GM12878 (cell line): ENCODE results near the gene ELOVL5. TPM values are rescaled to one million over a fixed set of nuclear protein-coding genes. Genes with fewer than 3 reads are reported as not detected.

Experiments
- ATAC-seq: fragments of 200-7000 bp; cut with Tn5 transposase; 3 replicates; pipeline ENCODE4 v1.9.1; 2020; ENCODE audit warnings: mild to moderate bottlenecking, moderate library complexity
- BruUV-seq: library from RNA; stranded (reverse); fragments of 400-500 nt; replicated peaks from 2 replicates; lab custom pipeline; 2021; lab: Mats Ljungman, UMichigan
- CTCF ChIA-PET: fragments of 300-600 bp; sonication (Branson Sonifier 250); formaldehyde crosslinking; extraction: SDS; loops from one replicate; lab custom pipeline; 2021; ENCODE audit warnings: inconsistent platforms; lab: Yijun Ruan, JAX
- POLR2A ChIA-PET: fragments of 350-600 bp; formaldehyde crosslinking; extraction: SDS; loops from one replicate; lab custom pipeline; 2021; ENCODE audit warnings: inconsistent platforms; lab: Charles Lee
- RAD21 ChIA-PET: fragments of 300-600 bp; sonication (Branson Sonifier 250); formaldehyde crosslinking; loops from one replicate; lab custom pipeline; 2023; ENCODE audit warnings: antibody characterized with exemption; ENCODE audit not compliant: unreplicated experiment; lab: Charles Lee
- SMC1A ChIA-PET: fragments of 300-600 bp; sonication (Branson Sonifier 250); formaldehyde crosslinking; loops from one replicate; lab custom pipeline; 2023; ENCODE audit not compliant: unreplicated experiment, uncharacterized antibody; lab: Charles Lee
- DNase-seq: peaks from one replicate; pipeline ENCODE4 v3.0.0-alpha.2; 2011; ENCODE audit warnings: low read depth, low spot score
- FAIRE-seq: peaks from 3 replicates; lab custom pipeline; 2011; peaks lifted over from hg19 to GRCh38; lab: Jason Lieb, UNC
- H2AFZ ChIP-seq: 2 replicates; pipeline ENCODE4 v1.6.0; 2011; ENCODE audit warnings: low read depth, low read length, control low read depth; ENCODE audit not compliant: control insufficient read depth
- H3K27ac ChIP-seq: 2 replicates; pipeline ENCODE4 v1.5.1; 2011; ENCODE audit warnings: control low read depth; ENCODE audit not compliant: control insufficient read depth, insufficient read depth
- H3K27me3 ChIP-seq, 2 experiments: replicated peaks in 1 of 2; 2 replicates each; pipeline versions ENCODE4 v1.6.0 to v1.6.1; 2011; ENCODE audit warnings: low read length in 1 of 2; ENCODE audit not compliant: control insufficient read depth in 2 of 2, insufficient read depth in 2 of 2
- H3K36me3 ChIP-seq, 2 experiments: 2 replicates each; pipeline ENCODE4 v1.5.1; 2011; ENCODE audit warnings: low read length in 1 of 2; ENCODE audit not compliant: control insufficient read depth in 2 of 2, insufficient read depth in 2 of 2
- H3K4me1 ChIP-seq: 2 replicates; pipeline ENCODE4 v1.6.1; 2011; ENCODE audit warnings: mild to moderate bottlenecking, low read length, moderate library complexity, mixed read lengths; ENCODE audit not compliant: control insufficient read depth, insufficient read depth
- H3K4me2 ChIP-seq: 2 replicates; pipeline ENCODE4 v1.6.0; 2011; ENCODE audit warnings: control low read depth; ENCODE audit not compliant: control insufficient read depth, insufficient read depth
- H3K4me3 ChIP-seq: fragments of 200-600 bp; sonication (generic); 2 replicates; pipeline ENCODE4 v1.5.1; 2016
- H3K79me2 ChIP-seq: 2 replicates; pipeline ENCODE4 v1.6.0; 2011; ENCODE audit warnings: low read length; ENCODE audit not compliant: control insufficient read depth, insufficient read depth
- H3K9ac ChIP-seq: 2 replicates; pipeline ENCODE4 v1.8.0; 2011; ENCODE audit warnings: low read length, control low read depth, mixed read lengths; ENCODE audit not compliant: control insufficient read depth, insufficient read depth
- H3K9me3 ChIP-seq: replicated peaks from 3 replicates; pipeline ENCODE4 v1.5.1; 2011; ENCODE audit warnings: mild to moderate bottlenecking, low read length; ENCODE audit not compliant: control insufficient read depth, insufficient read depth
- H4K20me1 ChIP-seq: 2 replicates; pipeline ENCODE4 v1.6.0; 2011; ENCODE audit not compliant: control insufficient read depth, insufficient read depth
- ATF7 ChIP-seq: fragments of 450-650 bp; IDR thresholded peaks from 2 replicates; pipeline ENCODE4 v1.6.1; 2016; ENCODE audit warnings: low read depth, mild to moderate bottlenecking
- BACH1 ChIP-seq: fragments of 450-650 bp; IDR thresholded peaks from 2 replicates; pipeline ENCODE4 v1.6.1; 2017; ENCODE audit warnings: mild to moderate bottlenecking, borderline replicate concordance
- BCL3 ChIP-seq: IDR thresholded peaks from 2 replicates; pipeline ENCODE4 v1.6.1; 2011; ENCODE audit warnings: borderline replicate concordance, low read depth, mild to moderate bottlenecking, moderate library complexity, low read length; ENCODE audit not compliant: insufficient read depth, poor library complexity, severe bottlenecking
- BHLHE40 ChIP-seq, 2 experiments: fragments of 450-650 bp in 1 of 2; IDR thresholded peaks; 2 replicates each; pipeline ENCODE4 v1.6.1; 2011 to 2017; ENCODE audit warnings: low read depth in 2 of 2, borderline replicate concordance in 1 of 2, improper control_type of control experiment in 1 of 2, low read length in 1 of 2, mild to moderate bottlenecking in 1 of 2
- CHD1 ChIP-seq: IDR thresholded peaks from 2 replicates; pipeline ENCODE4 v1.6.1; 2012; ENCODE audit warnings: low read depth, low read length, improper control_type of control experiment
- E2F4 ChIP-seq: IDR thresholded peaks from 2 replicates; pipeline ENCODE4 v1.6.1; 2012; ENCODE audit warnings: low read depth, low read length, improper control_type of control experiment
- FOS ChIP-seq: IDR thresholded peaks from 3 replicates; pipeline ENCODE4 v1.6.1; 2011; ENCODE audit warnings: borderline replicate concordance; ENCODE audit not compliant: insufficient read length; ENCODE audit errors: extremely low read depth
- KDM1A ChIP-seq: fragments of 200-600 bp; sonication (generic); IDR thresholded peaks from 2 replicates; pipeline ENCODE4 v1.6.1; 2016; ENCODE audit warnings: borderline replicate concordance
- MTA2 ChIP-seq: fragments of 450-650 bp; IDR thresholded peaks from 2 replicates; pipeline ENCODE4 v1.6.1; 2016; ENCODE audit warnings: low read depth, mild to moderate bottlenecking, moderate library complexity
- MXI1 ChIP-seq: fragments of 150-350 bp; IDR thresholded peaks from 2 replicates; pipeline ENCODE4 v1.6.1; 2011; ENCODE audit warnings: low read depth, mild to moderate bottlenecking, inconsistent platforms, low read length, improper control_type of control experiment
- NFYB ChIP-seq: IDR thresholded peaks from 2 replicates; pipeline ENCODE4 v1.6.1; 2011; ENCODE audit warnings: low read depth, mild to moderate bottlenecking, low read length, improper control_type of control experiment, moderate library complexity; ENCODE audit not compliant: insufficient read depth
- NR2C1 ChIP-seq: fragments of 450-650 bp; IDR thresholded peaks from 2 replicates; pipeline ENCODE4 v1.6.1; 2017; ENCODE audit warnings: antibody characterized with exemption, mild to moderate bottlenecking, moderate library complexity
- RAD21 ChIP-seq: IDR thresholded peaks from 2 replicates; pipeline ENCODE4 v1.6.1; 2011; ENCODE audit warnings: mild to moderate bottlenecking, low read depth, low read length, moderate library complexity; ENCODE audit not compliant: insufficient read depth
- RAD51 ChIP-seq: fragments of 450-650 bp; IDR thresholded peaks from 2 replicates; pipeline ENCODE4 v1.6.1; 2016; ENCODE audit warnings: moderate library complexity, mild to moderate bottlenecking, inconsistent platforms
- SIN3A ChIP-seq: IDR thresholded peaks from 2 replicates; pipeline ENCODE4 v1.6.1; 2012; ENCODE audit warnings: low read depth, low read length, improper control_type of control experiment
- STAT3 ChIP-seq: IDR thresholded peaks from 2 replicates; pipeline ENCODE4 v1.6.1; 2011; ENCODE audit warnings: low read depth, low read length, improper control_type of control experiment
- SUPT20H ChIP-seq: IDR thresholded peaks from 2 replicates; pipeline ENCODE4 v1.6.1; 2011; ENCODE audit warnings: low read depth, mild to moderate bottlenecking, low read length, moderate library complexity, borderline replicate concordance; ENCODE audit not compliant: control insufficient read depth
- SUZ12 ChIP-seq: fragments of 200-600 bp; sonication (generic); IDR thresholded peaks from one replicate; pipeline ENCODE4 v1.6.1; 2018; ENCODE audit warnings: antibody characterized with exemption, mild to moderate bottlenecking; ENCODE audit not compliant: unreplicated experiment
- TCF3 ChIP-seq: IDR thresholded peaks from 2 replicates; pipeline ENCODE4 v1.6.1; 2012; ENCODE audit warnings: low read depth, mild to moderate bottlenecking, low read length, borderline replicate concordance; ENCODE audit not compliant: insufficient read depth
- TCF7 ChIP-seq: IDR thresholded peaks from 2 replicates; pipeline ENCODE4 v1.6.1; 2014; ENCODE audit warnings: antibody characterized with exemption, borderline replicate concordance
- WRNIP1 ChIP-seq: IDR thresholded peaks from 2 replicates; pipeline ENCODE4 v1.6.1; 2011; ENCODE audit warnings: low read depth, low read length, improper control_type of control experiment, borderline replicate concordance
- ZNF622 ChIP-seq: fragments of 450-650 bp; IDR thresholded peaks from 2 replicates; pipeline ENCODE4 v1.6.1; 2017; ENCODE audit warnings: mild to moderate bottlenecking, inconsistent platforms
- ZZZ3 ChIP-seq: IDR thresholded peaks from 2 replicates; pipeline ENCODE4 v1.6.1; 2011; ENCODE audit warnings: low read depth; ENCODE audit not compliant: control insufficient read depth, insufficient read length
- WGBS: methylation state at CpG from one replicate; pipeline ENCODE4 v1.1.6; 2016; ENCODE audit warnings: low lambda C conversion rate; ENCODE audit not compliant: insufficient replicate concordance, insufficient coverage; ENCODE audit errors: missing lambda C conversion rate; 5-methylcytosine and 5-hydroxymethylcytosine counted together
- in situ Hi-C: fragments of 300-500 bp; cut with MboI; formaldehyde crosslinking; loops from 9 replicates; pipeline ENCODE4 v1.14.3; 2018; ENCODE audit warnings: mixed read lengths
- intact Hi-C: fragments of 100-400 bp; cut with micrococcal nuclease; formaldehyde crosslinking; loops from one replicate; pipeline ENCODE4 v1.14.2; 2022; ENCODE audit not compliant: unreplicated experiment
- polyA plus RNA-seq, 11 experiments: library from polyadenylated mRNA; depleted of rRNA in 4 of 11; unstranded in 6 of 11; stranded (reverse) in 5 of 11; fragments of >200 nt; fragmentation: Nextera tagmentation in 4 of 11; fragmentation: Illumina TruSeq in 1 of 11; extraction: Ambion mirVana in 4 of 11; extraction: Trizol in 1 of 11; gene quantifications; 1 replicate in 1 of 11; 2 replicates in 10 of 11; pipeline versions ENCODE4 v1.2.1 to v1.2.3, GENCODE V29; 2011 to 2016; ENCODE audit warnings: inconsistent platforms in 2 of 11, missing spikeins in 2 of 11, low read depth in 1 of 11
- total RNA-seq, 4 experiments: library from RNA; depleted of rRNA in 3 of 4; stranded (reverse); fragments of >200 nt in 3 of 4; fragmentation: Illumina TruSeq in 1 of 4; extraction: Trizol in 1 of 4; gene quantifications; 2 replicates each; pipeline versions ENCODE4 v1.2.1 to v1.2.3, GENCODE V29; 2013 to 2021

Gene ELOVL5
- total and polyA plus RNA-seq, 10 of the 15 experiments (the other 5 are each of a cell fraction or from before 2014, with no cell fraction given): 156 to 241 (median 196) TPM

GRCh38 chr6:53240761-53241160, 108.0 kb downstream of the ELOVL5 start (continued):
- TF ChIP-seq CHD1 (no peak), BACH1 (no peak), MXI1 (no peak), SUZ12 (no peak), FOS (no peak), ZNF622 (no peak), SUPT20H (no peak), E2F4 (no peak)

- no peaks in the 10 kb centered on the region for H3K27me3 ChIP-seq
- peaks cover 43% of the 10 kb centered on the region for H3K4me1 ChIP-seq
- SMC1A ChIA-PET: interaction anchor here (0.8 to 1.3 kb wide), 2 partner anchors 47 to 51 kb away, joined by 3 to 4 read pairs; no protein-coding TSS in a partner anchor
- intact Hi-C loops (loop anchor here (5.0 kb wide), 1 partner anchor 107 kb away; the partner anchor contains the start of gene ELOVL5), in situ Hi-C loops (no loop called here)
- POLR2A ChIA-PET: interaction anchor here (0.5 kb wide), 1 partner anchor 96 kb away, joined by 6 read pairs; no protein-coding TSS in a partner anchor
- no peaks in the 10 kb centered on the region for H4K20me1 ChIP-seq
- H2AFZ ChIP-seq: no peak overlapping the region
- CTCF ChIA-PET: no interaction called here
- H3K36me3 ChIP-seq: no peaks in the 10 kb centered on the region
- no peak overlapping the region for H3K9ac ChIP-seq
- RAD21 ChIA-PET: interaction anchor here (1.1 kb wide), 1 partner anchor 187 kb away, joined by 3 read pairs; no protein-coding TSS in a partner anchor
- peak; percentile 25 for ATAC-seq
- no peak overlapping the region for H3K4me3 ChIP-seq
- BruUV-seq: no TSS peak
- no peak for FAIRE-seq
- no peak for DNase-seq
- peaks cover 2% of the 10 kb centered on the region; the same call in 2 of the 3 replicates for H3K9me3 ChIP-seq
- H3K4me2 ChIP-seq: no peak overlapping the region
- no peaks in the 10 kb centered on the region for H3K79me2 ChIP-seq
- 94% methylated on average over 3 of the region's 3 CpGs for WGBS
- H3K27ac ChIP-seq: no peak overlapping the region
- TF ChIP-seq KDM1A (no peak), ATF7 (no peak), TCF3 (no peak), NFYB (0 out of 2 replicates have a peak, but pooled peaks have one; percentile 0), WRNIP1 (no peak), RAD21 (no peak), NR2C1 (no peak), ZZZ3 (no peak), SIN3A (no peak), TCF7 (no peak), RAD51 (no peak), MTA2 (0 out of 2 replicates have a peak, but pooled peaks have one; percentile 9), BCL3 (no peak), STAT3 (no peak), BHLHE40 (IDR thresholded peaks at IDR 0.05; ENCODE audit: borderline replicate concordance in 1 of 2, low read depth in 2 of 2, low read length in 1 of 2) (no peak)
These were observed 108.6 kb downstream of the ELOVL5 start for GRCh38 chr6:53240139-53240538.
